Measurements from ENCODE around the gene PFKFB3.

DNA sequence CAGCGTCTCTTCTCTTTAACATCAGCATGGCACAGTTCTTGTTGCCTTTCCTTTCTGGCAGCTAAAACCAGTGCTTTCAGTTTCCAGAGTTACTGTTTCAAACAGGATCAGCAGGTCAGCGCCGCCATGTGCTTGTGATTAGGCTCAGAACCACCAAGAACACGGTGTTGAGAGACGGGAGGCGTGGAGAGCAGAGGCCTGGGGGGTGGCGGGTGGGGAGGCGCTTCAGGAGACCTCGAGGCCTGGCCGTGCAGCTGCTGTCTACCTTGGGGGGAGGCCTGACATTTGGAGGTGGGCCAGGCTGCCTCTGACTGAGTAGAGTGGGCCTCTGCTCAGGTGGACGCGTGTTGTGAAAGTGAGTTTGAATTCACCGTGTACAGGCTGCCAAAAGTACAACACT is 22.0 kb downstream of the PFKFB3 start:
- TF ChIP-seq, protein P1, sequence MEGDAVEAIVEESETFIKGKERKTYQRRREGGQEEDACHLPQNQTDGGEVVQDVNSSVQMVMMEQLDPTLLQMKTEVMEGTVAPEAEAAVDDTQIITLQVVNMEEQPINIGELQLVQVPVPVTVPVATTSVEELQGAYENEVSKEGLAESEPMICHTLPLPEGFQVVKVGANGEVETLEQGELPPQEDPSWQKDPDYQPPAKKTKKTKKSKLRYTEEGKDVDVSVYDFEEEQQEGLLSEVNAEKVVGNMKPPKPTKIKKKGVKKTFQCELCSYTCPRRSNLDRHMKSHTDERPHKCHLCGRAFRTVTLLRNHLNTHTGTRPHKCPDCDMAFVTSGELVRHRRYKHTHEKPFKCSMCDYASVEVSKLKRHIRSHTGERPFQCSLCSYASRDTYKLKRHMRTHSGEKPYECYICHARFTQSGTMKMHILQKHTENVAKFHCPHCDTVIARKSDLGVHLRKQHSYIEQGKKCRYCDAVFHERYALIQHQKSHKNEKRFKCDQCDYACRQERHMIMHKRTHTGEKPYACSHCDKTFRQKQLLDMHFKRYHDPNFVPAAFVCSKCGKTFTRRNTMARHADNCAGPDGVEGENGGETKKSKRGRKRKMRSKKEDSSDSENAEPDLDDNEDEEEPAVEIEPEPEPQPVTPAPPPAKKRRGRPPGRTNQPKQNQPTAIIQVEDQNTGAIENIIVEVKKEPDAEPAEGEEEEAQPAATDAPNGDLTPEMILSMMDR (IDR thresholded peaks at IDR 0.05) = no peak
- TF ChIP-seq EZH2 (IDR thresholded peaks at IDR 0.05) = no peak

All from neural progenitor cell (in vitro differentiated cells).